Activated CD8-positive, alpha-beta memory T cell treated with anti-CD3 and anti-CD28 coated beads for 48 hours (primary cell): ENCODE results near the gene TMEM94.
A peak's percentile ranks its signal among the peaks of the same experiment; 100 is the strongest.
"Not testable (repeated sequence)": the region's sequence is repeated elsewhere in the genome, so short reads cannot be mapped to it uniquely, and the experiment has no call there.

Source experiments
- DNase-seq, 3 experiments: peaks; one replicate each; pipeline ENCODE4 v3.0.0-alpha.2; 2020; ENCODE audit warnings: low read depth in 2 of 3, low spot score in 2 of 3

The TMEM94 gene

DNA sequence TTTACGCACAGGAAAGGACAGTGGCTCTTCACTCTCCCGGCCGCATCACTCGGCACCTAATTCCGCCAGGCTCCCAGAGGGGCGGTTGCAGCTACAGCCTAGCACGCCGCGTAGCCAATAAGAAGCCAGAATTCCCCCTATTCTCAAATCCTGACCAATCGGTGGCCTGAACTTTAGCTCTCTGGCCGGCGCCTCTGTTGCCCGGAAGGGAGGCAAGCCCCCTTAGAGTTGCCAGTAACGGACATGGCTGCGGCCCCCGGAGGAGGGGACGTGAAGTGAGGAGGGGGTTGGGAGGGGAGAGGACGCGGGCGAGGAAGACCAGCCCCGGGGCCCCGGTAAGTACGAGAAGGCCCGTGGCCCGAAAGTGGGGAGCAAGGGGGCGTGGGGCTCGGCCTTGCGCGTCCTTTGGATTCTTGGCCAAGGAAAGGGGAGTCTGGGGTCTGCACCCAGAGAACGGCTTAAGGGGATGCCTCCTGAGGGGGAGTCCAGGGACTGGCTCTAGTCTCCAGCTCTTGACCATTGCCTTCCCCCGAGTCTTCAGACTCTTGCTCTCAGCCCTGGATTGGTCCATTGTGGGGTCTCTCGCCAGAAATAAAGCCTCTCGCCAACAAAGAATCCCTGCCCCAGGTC is at the start of gene TMEM94:
TMEM94 (plus strand) TSS at position 219 of the 630 bp plus-strand sequence. CDS start 15,271 bp downstream, outside the sequence.
- peak; percentile 60 to 77 (median 76) for DNase-seq

DNA sequence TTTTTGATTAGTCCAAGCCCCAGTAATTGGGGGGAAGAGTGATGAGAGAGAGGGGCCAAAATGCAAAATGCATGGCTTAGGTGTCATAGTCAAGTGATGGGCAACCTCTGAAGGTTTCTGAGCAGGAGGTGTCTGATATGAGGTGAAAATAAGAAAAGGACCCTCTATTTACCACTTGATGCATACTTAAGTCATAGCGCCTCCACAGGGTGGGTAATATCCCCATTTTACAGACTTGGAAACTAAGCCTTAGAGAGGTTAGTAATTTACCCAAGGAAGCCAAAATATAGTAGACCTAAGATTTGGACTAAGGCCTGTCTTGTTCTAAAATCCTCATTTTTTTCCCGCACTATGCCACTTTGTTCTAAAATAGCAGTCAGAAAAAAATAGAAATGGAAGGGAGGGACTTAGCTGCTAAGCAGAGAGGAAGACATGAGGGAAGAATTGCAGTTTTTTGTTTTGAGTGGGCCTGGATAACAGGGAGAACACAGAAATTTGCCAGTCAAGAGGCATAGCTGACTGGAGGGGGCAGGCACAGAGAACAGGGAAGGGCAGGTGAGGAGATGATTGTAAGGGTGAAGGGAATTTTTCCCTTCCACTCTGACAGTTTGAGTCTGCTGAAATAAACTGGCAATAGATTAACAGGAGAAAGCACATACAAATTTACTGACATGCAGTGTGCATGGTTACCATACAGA is 48.6 kb upstream of the TMEM94 start:
- DNase-seq, result no peak

DNA sequence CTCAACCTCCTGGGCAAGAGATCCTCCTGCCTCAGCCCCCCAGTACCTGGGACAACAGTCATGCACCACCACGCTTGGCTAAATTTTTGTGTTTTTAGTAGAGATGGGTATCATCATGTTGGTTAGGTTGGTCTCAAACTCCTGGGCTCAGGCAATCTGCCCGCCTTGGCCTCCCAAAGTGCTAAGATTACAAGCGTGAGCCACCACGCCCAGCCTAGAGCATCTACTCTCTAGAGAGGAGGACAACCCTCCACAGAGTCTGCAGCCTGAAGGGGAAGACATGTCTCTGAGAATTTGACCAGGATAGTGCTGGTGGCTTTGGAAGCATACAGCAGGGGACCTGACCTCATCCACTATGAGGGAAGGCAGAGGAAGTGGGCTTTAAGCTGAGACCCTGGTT is 46.3 kb upstream of the TMEM94 start:
- DNase-seq, result no peak

DNA sequence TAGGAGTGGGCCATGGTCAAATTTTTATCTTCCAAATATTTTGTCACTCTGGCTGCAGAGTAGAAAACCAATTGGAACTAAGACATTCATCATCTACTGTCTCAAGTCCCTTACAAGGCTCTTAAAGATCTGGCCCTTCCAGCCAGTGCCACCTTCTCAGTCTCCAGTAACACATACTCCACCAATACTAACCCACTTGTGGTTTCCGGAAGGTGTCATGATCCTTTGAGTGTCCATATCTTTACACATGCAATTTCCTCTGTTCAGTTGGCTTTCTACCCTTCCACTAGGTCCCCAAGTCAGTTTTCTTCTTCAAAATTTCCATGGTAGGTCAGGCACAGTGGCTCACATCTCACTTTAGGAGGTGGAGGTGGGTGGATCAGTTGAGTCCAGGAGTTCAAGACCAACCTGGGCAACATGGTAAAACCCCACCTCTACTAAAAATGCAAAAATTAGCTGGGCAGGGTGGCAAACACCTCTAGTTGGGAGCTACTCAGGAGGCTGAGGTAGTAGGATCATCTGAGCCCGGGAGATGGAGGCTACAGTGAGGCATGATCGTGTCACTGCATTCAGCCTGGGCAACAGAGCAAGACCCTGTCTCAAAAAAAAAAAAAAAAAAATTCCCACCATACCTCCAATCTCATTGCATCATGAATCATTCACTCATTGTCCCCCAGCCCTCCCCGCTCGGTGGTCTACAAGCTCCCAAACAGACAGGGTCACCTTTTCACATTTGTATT is 44.9 kb upstream of the TMEM94 start:
- DNase-seq, result no peak

DNA sequence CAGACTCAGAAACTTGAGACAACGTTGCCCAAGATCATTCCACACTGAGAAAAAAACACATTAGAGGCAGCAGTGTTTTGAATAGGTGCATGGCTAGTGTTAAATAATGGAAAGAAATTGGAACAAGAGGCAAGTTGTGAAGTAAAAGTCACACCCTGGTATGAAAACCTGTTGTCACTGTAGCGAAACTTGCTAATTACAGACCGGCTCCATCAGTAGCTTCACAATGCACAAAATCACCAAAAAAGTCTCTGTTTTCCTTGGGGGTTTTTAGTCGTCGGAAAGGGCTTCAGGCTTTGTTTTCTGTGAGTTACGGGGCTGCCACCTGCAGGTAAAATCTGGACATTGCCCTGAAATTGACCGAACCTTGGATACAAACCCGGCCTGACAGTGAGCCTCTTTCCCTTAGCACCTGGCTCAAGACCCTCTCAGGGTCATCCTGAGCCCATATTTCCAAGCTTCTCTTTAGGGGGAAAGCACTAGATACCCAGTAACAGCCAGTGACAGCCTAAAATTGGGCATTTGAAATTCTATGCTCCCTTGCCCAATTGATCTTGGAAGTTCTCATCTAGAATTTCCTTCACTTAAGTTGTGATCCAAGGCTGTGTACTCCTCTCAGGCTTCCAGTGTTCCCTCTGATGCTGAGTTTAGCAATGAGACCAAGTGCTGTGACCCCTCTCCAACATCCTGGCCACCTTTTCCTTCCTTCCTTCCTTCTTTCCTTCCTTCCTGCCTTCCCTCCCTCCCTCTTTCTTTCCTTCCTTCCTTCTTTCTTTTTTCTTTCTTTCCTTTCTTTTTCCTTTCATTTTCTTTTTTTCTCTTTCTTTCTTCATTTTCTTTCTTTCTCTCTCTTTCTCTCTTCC is 43.7 kb upstream of the TMEM94 start:
- peak in 2 of 3 experiments; percentile 45 to 47 for DNase-seq

DNA sequence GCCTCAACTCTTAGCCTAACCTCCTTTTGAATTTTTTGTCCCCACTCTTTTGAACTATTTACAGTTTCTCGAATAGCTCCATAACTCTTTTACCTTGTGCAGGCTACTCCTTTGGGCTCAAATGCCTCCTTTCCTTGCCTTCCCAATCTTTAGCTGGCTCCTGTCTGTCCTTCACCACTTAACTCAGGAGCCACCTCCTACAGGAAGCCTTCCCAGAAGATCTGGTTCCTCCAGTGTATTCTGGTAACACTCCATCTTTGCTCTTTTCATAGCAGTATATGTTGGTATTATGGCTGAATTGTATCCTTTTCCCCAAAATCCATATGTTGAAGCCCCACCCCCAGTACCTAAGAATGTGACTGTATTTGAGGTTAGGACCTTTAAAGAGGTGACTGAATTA is 41.9 kb upstream of the TMEM94 start:
- no peak for DNase-seq

DNA sequence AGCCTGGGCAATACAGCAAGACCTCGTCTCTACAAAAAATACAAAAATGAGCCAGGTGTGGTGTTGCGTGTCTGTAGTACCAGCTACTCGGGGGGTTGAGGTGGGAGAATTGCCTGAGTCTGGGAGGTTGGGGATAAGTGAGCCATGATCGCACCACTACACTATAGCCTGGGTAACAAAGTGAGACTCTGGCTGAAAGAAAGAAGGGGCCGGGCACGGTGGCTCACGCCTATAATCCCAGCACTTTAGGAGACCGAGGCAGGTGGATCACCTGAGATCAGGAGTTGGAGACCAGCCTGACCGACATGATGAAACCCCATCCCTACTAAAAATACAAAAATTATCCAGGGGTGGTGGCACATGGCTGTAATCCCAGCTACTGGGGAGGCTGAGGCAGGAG is 40.4 kb upstream of the TMEM94 start:
- DNase-seq, result no peak

DNA sequence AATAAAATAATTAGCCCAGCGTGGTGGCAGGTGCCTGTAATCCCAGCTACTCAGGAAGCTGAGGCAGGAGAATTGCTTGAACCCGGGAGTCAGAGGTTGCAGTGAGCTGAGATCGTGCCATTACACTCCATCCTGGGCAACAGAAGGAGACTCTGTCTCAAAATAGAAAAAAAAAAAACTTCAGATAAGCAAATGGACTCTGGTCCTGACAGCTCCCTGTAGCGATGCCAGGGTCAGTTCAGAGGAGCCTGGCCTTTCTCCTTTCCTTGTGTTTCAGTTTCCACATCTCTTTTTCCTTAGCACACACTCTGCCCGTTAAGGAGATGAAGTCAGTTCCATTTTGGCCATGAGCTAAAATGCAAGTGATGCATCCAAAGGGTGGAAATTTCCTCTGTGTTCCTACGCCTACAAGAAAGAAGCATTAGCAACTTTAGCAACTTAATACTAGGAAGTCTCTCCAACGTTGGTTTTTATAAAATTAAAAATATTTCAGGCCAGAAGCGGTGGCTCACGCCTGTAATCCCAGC is 39.3 kb upstream of the TMEM94 start:
- no peak for DNase-seq

DNA sequence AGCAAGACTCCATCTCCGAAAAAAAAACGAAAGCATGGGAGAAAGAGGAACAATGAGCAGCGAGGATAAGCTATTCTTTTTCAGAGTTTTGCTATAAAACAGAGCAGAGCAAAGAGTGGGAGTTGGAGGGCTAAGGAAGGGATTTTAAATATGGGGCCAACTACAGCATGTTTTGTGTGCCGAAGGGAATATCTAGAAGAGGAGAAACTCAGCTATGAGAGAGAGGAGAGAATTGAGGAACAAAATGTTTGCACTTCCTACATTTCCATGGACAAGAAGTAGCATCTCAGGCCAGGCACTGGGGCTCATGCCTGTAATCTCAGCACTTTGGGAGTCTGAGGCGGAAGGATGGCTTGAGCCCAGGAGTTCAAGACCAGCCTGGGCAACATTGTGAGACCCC is 37.9 kb upstream of the TMEM94 start:
- no peak for DNase-seq

DNA sequence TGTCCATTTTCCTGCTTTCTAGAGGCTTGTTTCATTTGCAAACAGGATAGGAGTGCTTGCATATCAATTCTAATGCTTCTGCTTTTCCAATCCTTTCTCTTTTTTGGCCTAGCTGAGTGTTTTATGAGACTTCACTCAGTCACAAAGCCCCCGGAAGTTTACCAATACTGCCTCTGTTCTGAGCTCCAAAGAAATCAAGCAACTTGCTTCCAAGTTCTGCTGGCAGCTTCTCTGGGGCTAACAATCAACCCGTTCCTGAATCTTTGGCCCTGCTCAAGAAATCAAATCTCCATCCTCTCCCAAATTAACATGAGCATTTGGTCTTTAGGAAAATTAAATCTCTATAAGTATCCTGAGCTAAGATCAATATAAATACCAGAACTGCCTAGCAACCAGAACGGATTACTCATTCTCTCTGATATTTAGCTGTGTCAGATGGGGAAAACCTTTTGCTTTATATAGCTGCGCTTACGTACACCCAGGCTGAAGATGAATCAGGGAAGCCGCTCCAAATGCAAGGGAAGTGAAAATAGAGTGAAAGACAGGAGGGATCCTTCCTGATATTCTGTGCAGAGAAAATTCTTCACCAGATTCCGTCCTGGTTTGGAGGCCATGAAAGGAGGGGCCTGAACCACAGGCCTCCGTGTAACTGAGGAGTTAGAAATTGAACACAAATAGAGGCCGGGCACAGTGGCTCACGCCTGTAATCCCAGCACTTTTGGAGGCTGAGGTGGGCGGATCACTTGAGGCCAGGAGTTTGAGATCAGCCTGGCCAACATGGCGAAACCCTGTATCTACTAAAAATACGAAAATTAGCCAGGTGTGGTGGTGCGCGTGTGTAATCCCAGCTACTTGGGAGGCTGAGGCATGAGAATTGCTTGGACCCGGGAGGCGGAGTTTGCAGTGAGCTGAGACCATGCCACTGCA is 27.6 kb upstream of the TMEM94 start:
- DNase-seq, result no peak

DNA sequence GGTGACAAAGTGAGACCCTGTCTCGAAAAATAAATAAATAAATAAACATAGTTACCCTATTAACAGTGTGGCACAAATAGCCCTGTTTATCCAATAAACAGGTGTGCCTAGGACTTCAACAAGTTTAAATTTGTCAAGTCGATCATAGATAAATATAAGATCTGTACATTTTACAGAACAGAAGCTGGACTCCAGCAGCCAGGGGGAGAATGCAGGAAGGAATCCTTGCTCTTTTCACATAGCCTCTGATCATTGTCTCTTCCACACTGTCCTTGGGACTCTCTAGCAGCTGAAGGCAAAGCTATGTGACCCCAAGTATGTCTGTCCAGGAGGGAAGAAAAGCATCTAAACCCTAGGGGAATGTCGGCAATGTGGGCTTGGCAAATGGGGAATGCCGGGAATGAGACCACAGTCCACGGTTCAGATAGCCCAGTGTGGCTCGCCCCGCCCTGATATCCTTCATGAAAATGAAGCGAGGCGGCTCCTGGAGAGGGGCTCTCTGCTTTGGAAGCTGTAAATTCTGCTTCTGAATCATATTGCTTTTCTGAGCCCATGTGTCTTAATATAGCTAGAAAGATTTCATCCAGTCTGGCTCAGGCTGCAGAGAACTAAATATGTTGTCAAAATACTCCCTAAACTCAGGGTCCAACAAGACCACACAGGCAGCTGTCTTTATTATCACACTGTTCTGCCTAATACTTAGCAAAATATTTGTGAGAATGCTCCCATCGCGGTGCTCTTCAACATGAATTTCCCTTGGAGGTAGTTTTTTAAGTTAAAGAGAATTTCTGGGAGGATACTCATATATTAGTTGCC is 26.1 kb upstream of the TMEM94 start:
- no peak for DNase-seq

DNA sequence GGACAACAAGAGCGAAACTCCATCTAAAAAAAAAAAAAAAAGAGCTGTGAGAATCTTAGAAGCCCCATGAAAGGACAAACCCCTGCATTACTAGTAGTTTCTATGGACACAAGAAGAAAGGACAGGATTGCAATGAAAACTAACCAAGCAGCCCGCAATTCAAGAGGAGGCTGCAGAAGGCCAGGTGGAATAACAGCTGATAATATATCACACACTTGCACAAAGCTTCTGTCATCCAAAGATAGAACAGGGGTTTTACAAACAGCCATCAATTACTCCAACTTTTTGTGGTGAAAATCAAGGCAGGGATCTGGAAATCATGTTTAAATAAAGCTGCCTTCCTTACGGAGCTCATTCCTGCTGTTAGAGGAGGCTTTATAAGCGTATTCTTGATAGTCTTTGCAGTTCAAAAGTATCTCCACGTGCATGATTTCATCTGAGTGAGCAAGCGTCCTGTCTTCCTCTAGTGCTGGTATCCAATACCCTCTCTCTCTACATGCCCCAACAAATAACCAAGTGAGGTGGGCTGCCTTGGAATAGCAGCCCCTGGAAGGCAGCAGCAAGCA is 23.1 kb upstream of the TMEM94 start:
- no peak for DNase-seq

DNA sequence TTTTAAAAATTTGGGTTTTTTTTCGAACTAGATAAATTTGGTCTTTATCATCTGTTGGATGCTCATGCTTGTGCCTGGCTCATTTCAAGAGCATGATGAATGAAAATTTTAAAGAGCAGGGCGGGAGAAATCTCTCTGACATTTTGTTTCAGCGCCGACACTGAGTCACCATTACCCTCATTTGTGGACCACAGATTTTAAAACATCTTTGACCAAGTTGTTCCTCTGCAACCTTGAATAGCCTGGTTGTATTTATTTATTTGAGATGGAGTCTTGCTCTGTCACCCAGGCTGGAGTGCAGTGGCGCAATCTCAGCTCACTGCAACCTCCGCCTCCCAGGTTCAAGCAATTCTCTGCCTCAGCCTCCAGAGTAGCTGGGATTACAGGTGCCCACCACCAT is 22.0 kb upstream of the TMEM94 start:
- not testable (repeated sequence) for DNase-seq

DNA sequence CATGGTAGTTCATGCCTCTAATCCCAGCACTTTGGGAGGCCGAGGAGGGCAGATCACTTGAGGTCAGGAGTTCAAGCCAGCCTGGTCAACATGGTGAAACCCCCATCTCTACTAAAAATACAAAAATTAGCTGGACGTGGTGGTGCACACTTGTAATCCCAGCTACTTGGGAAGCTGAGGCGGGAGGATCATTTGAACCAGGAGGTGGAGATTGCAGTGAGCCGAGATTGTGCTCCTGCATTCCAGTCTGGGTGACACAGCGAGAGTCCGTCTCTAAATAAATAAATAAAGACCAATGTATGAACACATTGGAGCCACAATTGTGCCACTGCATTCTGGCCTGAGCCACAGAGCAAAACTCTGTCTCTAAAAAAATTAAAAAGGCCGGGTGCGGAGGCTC is 19.0 kb upstream of the TMEM94 start:
- not testable (repeated sequence) for DNase-seq

DNA sequence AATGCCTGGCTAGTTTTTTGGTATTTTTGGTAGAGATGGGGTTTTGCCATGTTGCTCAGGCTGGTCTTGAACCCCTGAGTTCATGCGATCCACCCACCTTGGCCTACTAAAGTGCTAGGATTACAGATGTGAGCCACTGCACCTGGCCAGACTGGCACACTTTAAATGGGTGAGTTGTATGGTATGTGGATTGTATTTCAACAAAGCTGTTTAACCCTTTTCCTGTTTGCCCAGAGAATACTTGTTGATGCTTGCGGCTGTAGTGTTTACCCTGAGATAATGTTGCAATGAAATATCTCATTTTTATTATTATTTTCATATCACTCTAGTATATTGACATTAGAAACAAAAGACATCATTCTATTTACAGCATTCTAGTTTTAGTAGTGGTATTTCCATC is 17.1 kb upstream of the TMEM94 start:
- DNase-seq, result no peak

DNA sequence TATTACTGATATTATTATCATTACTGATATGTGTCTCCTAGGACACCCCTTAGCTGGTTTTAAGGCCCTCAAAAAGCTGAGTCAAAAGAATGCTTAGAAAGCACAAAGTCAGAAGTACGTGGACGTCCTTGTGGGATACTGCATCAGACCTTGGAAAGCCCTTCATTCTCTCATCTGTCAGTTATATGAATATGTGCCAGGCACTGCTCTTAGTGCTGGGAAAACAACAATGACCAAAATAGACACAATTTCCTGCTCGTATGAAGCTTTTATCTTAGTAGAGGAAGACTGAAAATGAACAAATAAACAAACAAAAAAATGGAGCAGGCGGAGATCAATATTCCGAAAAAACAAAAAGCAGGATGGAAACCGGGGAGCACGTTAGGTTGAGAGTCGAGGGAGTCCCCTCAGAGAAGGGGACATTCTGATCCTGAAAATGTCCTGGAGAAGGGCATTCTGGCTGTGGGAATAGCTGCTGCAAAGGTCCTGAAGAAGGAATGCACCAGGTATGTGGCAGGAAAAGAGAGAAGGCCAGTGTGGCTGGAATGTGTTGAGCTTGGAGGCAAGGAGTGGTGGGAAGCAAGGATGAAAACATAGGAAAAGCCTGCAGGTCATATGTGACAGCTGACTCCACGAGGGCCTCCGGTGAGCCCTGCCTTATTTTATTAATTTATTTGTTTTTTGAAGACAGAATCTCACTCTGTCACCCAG is 15.5 kb upstream of the TMEM94 start:
- no peak for DNase-seq

DNA sequence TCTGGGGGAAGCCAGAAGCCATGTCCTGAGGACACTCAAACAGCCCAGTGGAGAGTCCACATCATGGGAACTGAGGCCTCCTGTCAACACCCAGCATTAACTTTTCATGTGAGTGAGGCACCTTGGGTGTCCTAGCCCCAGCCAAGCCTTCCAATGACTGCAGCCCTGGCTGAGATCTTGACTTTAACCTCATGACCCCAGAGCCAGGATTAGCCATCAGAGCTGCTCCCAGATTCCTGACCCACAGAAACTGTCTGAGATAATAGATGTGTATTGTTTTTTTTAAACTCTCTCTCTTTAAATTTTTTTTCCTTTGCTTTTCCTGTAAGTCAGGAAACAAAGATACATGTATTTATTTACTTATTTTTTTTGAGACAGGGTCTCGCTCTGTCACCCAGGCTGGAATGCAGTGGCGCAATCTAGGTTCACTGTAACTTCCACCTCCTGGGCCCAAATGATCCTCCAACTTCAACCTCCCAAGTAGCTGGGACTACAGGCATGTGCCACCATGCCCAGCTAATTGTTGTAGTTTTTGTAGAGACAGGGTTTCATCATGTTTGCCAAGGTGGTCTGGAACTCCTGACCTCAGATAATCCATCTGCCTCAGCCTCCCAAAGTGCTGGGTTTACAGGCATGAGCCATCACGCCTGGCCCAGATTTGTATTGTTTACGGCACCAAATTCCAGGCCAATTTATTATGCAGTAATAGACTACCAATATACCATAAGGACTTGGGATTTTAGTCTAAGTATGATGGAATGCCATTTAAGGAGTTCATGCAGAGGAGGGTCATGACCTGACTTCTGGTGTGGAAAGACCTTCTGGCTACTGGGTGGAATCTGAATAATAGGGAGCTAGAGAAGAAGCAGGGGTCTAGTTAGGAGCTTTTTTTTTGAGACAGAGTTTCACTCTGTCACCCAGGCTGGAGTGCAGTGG is 14.0 kb upstream of the TMEM94 start:
- DNase-seq, result no peak
